HG03066 (cell line): ENCODE results near the gene SOWAHD.

ENCODE experiments used
- ATAC-seq: cut with Tn5 transposase; IDR thresholded peaks from one replicate; pipeline ENCODE4 v1.9.1; 2021; ENCODE audit warnings: low read depth; ENCODE audit not compliant: unreplicated experiment

The SOWAHD gene

GRCh38 chrX:119809185-119809666 is 50.8 kb downstream of the SOWAHD start:
- no peak for ATAC-seq
